Gastroesophageal sphincter (tissue), 3 donors: ENCODE results near the gene CLIP2.
"Not testable (repeated sequence)": the region's sequence is repeated elsewhere in the genome, so short reads cannot be mapped to it uniquely, and the experiment has no call there.

Source experiments
- CTCF ChIP-seq, 4 experiments: fragments of 200-600 bp in 2 of 4; fragments of 450-650 bp in 2 of 4; sonication (generic) in 1 of 4; IDR thresholded peaks; one replicate each; pipeline ENCODE4 v1.5.1; 2017 to 2019; ENCODE audit warnings: antibody characterized with exemption in 4 of 4, mild to moderate bottlenecking in 2 of 4, moderate library complexity in 2 of 4
- EP300 ChIP-seq: sonication (generic); formaldehyde crosslinking; IDR thresholded peaks from one replicate; pipeline ENCODE4 v1.6.1; 2017; ENCODE audit warnings: antibody characterized with exemption, mild to moderate bottlenecking
- POLR2A ChIP-seq, 2 donors: fragments of 450-650 bp; IDR thresholded peaks; one replicate each; pipeline ENCODE4 v1.6.1; 2017; ENCODE audit warnings: antibody characterized with exemption in 2 of 2, mild to moderate bottlenecking in 2 of 2, moderate library complexity in 1 of 2
- POLR2AphosphoS5 ChIP-seq: sonication (generic); formaldehyde crosslinking; IDR thresholded peaks from one replicate; pipeline ENCODE4 v1.6.1; 2017; ENCODE audit warnings: antibody characterized with exemption

GRCh38 chr7:74437291-74437571, 148.0 kb downstream of the CLIP2 start:
- TF ChIP-seq POLR2A (IDR thresholded peaks at IDR 0.05); CTCF (IDR thresholded peaks at IDR 0.05); POLR2AphosphoS5; EP300: not testable (repeated sequence)
